Activated CD4-positive, alpha-beta T cell treated with anti-CD3 and anti-CD28 coated beads, Interleukin-2, amount 50 U/mL, for 4 hours (primary cell): ENCODE results near the gene RBMS1.
"Not testable (repeated sequence)": the region's sequence is repeated elsewhere in the genome, so short reads cannot be mapped to it uniquely, and the experiment has no call there.

Source experiments
- DNase-seq, 2 experiments: peaks; one replicate each; pipeline ENCODE4 v3.0.0-alpha.2; 2020

Gene RBMS1

DNA sequence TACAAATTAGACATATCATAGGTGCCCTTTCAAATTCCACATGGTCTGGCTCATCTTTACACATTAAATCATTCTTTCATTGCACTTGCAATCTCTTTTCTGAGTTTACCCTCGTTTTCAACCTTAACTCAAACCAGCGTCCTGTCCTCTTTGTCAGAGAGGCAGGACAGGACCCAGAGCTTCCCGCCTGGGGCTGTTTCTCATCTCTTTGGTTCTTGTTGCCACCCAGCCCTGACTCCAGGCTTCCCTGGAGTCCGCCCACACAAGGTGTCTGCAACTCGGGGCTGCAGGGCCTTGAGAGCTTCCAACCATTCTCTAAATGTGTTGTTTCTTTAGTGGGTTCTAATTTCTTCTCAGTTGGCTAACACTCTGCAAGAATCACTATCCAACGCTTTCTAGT, 24.4 kb downstream of the RBMS1 start:
- DNase-seq = no peak

DNA sequence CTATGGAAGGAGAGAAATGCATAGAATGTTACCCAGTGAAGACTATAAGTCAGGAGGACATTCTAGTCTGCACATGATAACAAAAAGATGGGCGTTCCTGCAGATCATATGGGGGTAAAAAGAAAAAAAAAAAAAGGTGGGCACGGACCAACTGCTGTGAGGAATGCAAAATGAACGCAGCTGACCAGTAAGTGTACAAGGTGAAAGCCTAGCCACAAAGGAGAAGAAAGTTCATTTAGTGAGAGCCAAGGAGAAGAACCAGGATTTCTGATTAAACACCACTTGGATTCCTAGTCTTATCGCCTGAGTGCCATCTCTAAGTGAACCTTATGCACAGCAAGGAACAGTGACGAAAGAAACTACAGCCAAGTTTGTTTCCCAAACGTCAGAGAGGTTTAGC, 26.5 kb downstream of the RBMS1 start:
- no peak for DNase-seq

DNA sequence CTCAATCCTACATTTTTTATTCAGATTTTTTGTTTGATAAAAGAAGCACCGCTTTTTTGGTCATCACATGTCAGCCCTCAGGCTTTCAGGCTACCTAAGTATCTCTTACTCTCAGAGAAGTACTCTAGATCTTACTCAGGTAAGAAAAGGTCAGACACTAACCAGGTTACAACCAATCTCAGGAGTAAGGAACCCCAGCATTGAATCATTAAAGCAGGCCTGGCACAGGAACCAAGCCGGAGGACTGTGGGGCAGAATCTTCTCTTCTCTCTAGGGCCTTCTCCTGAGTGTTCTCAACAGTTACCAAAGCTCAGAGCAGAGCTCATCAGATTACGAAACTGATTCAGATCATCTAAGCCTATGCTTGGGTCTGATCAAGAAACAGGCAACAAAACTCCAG, 28.2 kb downstream of the RBMS1 start:
- DNase-seq = no peak

DNA sequence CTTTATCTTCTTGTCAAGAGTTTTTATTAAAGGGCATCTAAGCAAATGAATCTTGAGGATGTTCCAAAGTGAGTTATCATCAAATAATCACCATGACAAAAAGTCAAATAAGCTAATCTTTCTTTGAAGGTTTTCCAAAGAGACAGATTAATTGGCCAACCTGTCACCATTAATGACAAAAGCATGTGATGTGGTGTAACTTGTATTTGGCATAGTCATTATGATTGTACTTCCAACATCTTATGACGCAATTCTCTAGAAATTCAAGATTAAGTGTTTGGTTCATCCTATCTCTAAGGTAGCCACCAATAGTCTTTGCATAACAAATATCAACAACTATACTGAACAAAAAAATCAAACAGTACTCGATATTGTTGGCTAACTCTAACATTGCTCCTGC, 28.6 kb downstream of the RBMS1 start:
- DNase-seq = no peak

DNA sequence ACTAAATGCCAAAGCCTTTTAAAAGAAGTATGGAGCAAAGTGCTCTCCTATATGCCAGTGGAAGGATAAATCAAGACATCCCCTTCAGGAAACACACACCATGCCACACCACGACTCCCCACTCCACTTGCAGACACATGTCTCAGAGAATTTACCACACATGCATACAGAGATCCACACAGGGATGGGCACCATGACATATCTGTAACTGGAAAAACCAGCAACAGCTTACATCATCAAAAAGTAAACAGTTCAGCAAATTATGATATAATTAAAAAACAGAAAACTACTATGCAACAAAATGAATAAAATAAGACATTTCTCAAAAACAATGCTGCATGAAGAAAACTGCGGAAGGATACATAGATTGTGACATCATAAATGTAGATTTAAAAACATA, 29.6 kb downstream of the RBMS1 start:
- DNase-seq = no peak

DNA sequence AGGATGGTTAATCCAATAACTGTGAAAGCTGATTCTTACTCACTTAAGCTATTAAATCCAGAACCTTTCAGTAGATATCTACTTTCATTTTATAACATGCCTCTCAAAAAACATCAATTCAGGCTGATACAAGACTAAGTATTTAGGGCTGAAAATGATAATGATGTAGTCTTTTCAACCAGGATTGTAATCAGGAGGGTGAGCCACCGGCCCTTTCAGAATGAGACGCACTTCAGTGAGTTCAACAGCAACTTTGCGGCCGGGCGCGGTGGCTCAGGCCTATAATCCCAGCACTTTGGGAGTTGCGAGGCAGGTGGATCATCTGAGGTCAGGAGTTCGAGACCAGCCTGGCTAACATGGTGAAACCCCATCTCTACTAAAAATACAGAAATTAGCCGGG, 30.4 kb downstream of the RBMS1 start:
- no peak for DNase-seq

DNA sequence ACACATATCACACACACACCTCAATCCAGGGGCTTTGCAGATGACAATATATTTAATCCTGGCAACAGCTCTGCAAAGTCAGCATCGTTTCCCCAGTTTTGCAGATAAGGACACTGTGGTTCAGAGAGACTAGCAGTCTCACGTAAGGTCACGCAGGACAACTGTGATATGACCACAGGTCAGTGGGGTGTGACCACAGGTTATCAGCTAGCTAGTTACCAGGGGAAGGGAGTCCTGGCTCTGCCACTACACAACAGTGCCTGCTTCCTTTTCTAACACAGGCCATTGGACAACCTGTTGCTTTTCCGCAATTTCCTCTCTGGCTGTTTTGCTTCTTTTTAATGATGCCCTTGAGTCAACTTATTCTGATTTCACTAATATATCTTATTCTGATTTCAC, 33.3 kb downstream of the RBMS1 start:
- no peak for DNase-seq

DNA sequence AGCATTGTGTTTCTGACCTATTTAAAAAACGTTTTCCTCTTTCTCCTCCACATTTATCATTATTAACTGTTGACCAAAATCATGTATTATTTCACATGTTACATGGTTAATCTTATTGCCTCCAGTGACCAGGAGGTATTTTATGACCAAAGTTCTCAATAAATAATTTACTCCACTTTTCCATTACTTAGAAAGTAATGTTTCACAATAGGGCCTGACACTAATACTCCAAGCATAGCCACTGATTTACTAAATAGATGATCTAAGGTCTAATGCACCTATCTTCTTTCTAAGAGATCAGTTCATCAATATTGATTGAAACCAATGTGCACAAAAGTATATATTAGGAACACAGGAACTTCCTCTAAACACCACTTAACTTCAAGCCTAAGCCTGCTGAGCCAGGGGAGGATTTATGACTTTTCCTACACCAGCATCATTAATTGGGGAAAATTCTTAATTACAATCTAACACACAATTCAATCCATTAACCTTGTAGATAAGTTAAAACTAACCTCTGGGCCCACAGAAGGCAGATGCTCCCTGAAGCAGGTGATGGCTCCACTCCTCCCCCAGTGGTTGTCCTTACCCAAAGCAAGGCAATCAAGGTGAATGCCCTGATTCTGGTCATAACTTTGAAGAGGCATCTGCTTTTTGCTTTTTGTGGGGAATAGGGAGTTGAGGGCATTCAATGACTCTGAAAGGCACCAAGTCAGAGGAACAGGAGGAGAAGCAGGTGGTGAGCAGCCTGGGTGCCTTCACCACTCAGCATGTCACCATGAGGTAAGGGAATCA, 33.9 kb downstream of the RBMS1 start:
- DNase-seq = no peak

DNA sequence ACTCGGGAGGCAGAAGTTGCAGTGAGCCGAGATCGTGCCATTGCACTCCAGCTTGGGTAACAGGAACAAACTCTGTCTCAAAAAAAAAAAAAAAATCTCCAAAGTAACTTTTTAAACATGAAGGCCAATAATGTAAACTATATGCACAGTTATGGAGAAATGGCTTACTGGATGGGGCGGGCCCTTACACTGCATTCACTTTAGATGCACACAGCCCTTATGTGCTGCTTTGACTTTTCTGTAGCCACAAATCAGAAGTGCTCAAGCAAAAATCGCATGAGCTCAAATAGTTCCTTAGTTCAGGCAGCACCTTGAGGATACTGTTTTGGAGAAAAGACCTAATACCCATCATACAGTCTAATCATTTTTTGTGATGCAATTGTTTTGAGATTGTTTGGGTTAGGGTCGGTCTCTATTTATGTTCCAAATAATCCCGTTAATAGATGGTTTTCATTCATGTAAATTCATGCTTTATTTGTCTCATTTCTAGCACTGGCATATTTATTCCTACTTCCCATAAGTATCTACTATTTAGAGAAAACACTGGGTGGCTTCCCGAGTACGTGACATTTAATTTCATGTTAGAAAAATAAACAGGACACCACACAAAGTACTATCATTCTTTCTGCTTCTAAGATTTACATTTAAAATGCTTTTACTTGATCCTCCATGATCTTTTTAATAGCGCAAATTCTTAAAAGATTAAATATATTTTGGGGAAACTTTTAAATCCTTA, 34.7 kb downstream of the RBMS1 start:
- DNase-seq = no peak

DNA sequence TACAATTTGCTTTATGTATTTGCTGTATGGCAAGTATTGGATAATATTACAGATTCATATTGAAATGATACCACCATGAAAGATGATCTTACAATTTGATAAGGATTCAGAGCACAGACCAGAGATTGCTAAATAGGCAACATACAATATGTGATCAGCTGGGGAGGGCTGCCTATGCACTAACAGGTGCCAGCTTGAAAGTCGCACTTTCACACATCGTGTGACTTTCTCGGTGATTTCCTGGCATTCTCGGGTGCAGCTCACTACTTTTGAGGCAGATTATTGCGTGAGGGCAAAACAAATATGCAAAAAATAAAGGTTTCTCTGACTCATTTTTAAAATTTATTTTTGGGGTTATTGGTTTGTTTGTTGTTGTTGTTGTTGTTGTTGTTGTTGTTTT, 36.0 kb downstream of the RBMS1 start:
- DNase-seq = no peak

DNA sequence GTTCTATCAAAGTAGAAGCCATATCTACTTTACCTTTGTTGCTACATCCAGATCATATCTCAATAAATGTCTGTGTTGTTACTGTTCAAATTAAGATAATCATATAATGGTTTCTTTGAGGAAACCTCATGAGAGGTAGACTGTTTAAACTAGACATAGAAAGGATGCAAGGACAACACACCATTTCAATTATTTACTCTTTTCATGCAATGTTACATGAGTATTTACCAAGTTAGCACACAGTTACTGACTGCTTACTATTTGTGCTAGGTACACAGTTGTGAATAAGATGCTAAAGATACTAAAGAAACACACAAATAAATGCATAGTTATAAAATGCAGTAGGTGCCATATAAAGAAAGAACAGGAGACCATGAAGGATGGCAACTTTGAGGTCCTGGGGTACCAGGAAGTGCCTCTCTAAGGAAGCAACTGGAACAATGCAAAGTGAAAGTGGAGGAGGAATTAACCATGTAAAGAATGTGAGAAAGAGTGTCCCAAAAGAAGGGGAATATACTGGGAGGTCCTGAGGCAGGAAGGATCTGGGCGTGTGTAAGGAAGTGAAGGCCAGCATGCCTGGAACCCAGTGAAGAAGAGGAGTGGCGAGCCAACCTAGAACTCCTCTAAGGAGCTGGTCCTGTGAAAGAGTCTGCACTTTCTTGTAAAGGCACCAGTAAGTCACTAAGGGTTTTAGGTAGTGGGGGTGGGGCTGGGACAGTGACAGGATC, 39.4 kb downstream of the RBMS1 start:
- no peak for DNase-seq

DNA sequence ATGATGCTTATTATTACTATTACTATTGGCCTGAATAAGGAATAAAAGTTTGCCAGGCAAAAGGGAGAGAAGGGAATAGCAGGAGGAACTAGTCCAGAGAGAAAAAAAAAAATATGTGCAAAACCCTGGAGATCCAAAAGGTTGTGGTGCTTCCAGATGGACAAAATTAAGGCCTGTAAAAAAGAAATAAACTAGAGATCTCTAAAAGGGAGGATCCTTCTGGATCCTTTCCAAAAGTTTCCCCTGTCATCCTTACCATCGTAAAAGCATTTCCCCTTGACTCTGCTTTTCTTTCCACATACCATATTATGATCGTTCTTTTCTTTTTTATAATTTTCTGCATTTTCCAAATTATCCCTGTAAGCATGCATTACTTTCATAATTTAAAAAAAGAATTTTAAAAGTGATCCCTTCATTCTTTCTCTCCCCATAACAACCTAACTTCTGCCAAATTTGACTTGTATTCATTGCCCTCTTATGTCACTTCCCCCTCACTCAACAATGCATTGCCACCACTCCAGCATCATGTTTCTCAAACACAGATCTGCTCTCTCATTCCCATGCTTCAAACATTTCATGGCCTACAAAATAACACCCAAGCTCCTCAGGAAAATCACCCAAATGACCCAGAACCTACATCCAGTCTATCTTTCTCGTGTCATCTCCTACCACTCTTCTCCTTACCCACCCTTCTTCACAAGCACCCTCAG, 40.3 kb downstream of the RBMS1 start:
- DNase-seq = no peak

DNA sequence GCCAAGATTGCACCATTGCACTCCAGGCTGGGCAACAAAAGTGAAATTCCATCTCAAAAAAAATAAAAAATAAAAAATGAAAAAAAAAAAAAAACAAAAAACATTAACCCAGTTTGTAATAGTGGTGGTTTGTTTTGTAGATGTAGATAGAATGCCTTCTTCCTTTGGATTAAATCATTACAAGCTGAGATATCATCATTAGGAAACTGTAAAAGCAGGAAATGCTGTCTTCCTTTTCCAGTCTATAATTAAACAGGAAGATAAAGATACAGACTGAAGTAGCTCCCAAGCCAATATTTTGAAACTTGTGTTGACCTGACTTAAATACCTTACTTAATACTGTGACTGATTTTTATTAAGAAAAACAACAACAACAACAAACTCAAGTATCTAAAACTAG, 43.1 kb downstream of the RBMS1 start:
- no peak for DNase-seq

DNA sequence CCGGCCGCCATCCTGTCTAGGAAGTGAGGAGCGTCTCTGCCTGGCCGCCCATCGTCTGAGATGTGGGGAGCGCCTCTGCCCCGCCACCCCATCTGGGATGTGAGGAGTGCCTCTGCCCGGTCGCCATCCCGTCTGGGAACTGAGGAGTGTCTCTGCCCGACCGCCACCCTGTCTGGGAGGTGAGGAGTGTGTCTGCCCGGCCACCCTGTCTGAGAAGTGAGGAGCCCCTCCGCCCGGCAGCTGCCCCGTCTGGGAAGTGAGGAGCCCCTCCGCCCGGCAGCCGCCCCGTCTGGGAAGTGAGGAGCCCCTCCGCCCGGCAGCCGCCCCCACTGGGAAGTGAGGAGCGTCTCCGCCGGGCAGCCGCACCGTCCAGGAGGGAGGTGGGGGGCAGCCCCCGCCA, 44.8 kb downstream of the RBMS1 start:
- DNase-seq = not testable (repeated sequence)

DNA sequence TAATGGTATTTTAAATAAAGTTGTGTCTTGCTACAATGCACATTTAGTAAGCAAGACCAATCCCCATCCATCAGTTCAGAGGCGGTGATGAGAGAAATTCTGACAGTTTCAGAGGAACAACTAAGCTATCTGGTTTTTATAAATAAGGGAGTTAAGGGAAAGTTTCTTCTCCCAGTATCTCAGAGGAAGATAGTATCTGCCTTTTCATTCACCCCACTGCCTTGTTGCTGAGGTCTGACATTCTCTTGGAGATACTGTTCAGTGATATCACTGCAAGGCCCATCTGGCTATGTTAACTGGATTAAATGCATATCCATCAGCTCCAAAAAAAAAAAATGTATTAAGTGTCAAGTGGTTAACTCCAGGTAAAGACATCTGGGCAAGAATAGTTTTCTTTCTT, 47.9 kb downstream of the RBMS1 start:
- no peak for DNase-seq

DNA sequence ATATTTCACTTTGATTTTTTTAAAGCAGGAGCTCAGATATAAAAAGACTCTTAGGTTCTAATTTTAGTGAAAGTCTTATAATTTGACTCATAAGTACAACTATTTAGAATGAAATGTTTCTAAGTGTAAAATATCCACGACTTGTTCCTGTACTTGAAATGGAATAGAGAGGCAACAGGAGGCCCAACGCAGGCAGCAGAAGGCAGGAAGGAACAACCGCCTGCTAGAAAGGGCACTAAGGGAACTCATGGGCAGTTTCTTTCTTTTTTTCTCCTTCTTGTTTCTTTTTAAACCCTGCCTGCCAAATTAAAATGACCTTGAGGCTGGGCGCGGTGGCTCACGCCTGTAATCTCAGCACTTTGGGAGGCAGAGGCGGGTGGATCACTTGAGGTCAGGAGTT, 51.0 kb downstream of the RBMS1 start:
- DNase-seq = no peak

DNA sequence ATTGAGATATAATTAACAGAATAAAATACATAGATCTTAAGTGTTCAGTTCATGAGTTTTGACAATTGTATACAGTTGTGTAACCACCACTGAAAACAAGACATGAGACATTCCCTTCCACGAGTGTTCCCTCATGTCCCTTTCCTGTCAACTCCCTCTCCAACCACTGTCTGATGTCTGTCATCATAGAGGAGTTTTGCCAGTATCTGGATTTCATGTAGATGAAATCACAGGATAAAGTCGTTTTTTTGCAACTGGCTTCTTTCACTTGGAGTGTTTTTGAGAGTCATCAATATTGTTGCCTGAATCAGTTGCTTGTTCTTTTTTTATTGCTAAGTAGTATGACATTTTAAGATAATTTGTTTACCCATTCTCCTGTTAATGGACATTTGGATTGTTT, 52.7 kb downstream of the RBMS1 start:
- DNase-seq = no peak

DNA sequence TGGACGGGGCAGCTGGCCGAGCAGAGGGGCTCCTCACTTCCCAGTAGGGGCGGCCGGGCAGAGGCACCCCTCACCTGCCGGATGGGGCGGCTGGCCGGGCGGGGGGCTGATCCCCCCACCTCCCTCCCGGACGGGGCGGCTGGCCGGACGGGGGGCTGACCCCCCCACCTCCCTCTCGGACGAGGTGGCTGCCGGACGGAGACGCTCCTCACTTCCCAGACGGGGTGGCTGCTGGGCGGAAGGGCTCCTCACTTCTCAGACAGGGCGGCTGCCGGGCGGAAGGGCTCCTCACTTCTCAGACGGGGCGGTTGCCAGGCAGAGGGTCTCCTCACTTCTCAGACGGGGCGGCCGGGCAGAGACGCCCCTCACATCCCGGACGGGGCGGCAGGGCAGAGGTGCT, 54.6 kb downstream of the RBMS1 start:
- not testable (repeated sequence) for DNase-seq

DNA sequence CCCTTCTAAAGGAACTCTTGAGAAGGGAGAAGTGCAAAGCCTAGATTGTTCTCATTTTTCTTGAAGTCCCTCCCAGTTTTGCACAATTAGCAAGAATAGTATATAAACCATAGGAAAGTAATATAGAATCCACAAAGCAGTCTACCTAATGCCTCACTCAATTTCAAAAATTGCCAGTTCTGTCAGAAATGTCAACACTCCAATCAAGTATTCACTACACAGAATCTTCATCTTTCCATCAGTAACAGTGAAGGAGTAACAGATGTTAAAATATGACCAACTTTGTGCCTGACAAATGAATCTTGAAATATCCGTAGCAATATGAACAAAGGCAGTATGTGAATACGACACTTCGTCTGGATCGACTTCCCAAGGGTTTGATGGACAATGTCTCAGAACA, 56.3 kb downstream of the RBMS1 start:
- no peak for DNase-seq

DNA sequence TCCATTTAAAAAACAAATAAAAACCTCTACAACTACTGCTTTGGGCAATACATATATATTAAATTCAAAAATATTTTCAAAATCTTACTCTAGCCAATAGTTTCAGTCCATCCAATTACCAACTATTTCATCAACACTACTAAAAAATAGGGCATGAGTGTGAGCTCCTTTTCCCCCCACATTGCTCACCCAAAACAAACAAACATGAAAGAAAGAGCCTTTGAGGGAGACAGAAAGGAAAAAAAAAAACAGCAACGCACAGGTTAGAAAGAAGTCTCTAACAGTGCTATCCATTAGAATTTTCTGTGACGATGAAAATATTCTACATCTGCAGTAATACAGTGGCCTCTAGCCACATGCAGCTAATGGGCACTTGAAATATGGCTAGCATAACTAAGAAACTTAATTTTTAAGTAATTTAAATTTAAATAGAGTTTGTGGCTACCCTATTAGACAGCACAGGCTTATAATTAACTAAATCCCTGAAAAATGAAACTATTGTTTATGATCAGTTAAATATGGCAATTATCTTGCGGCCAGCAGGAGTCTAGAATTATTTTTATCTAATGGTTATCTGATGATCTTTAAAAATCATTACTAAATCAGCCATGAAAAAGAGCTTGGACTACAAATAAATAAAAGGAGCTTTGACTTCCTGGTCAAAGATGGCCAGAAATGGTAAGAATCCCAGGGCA, 59.2 kb downstream of the RBMS1 start:
- no peak for DNase-seq

DNA sequence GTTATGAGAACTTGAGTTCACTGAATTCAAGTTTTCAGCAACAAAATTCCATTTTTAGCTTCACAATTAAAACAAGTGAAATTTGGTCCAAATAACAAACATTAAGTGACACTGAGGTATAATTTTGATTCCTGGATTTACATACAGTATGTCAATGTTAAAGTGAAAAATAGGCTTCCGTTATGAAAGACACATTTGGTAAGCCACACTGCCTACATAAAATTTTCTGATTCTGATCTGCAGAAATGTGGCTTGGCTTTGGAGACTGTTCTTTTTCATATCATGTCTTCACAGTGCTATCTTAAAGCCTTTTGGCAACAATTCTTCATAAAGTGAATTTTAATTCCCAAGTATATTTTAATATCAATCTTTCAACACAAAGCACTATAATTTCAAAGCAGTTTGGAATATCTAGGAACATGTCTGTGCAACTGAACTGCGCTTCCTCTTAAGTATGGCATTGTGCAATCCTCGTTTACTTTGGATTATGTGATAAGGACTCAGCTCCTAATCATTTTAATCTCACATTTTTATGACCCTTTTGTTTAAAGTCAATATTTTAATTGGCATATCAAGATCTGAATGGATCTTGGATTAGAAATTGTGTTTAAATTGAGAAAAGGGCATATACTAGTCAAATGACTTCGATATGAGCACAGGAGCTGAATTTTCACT, 60.0 kb downstream of the RBMS1 start:
- DNase-seq = no peak

DNA sequence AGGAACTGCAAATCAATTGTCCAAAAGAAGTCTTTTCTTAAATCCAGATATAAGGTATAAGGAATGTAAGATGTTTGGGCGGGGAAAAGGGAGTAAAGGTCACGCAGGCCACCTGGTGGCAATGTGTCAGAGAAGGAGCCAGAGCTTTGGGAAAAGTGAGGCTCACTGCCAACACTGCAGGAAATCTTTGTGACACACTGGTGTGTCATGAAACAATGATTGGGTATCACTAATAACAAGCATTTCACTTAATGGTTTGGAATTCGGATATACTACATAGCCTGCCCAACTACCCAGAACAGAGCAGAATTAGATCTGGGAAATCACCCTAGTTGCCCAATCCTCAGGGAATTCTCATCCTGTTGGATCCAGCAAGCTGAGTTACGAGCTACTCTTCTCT, 61.0 kb downstream of the RBMS1 start:
- DNase-seq = no peak
